ENCODE measurements around the gene GRIA1.

GRIA1 gene

GRCh38 chr5:153770066-153770465 lies 279.6 kb downstream of the GRIA1 start:
- DNase-seq (ENCODE audit: low read depth) = no peak
- no peak for TF ChIP-seq CTCF (IDR thresholded peaks at IDR 0.05; ENCODE audit: low read length, missing control alignments)
- H3K4me3 ChIP-seq (replicated peaks; ENCODE audit: low read depth, low read length) = no peak overlapping the region

GRCh38 chr5:153774686-153775085 lies 284.2 kb downstream of the GRIA1 start:
- H3K4me3 ChIP-seq (replicated peaks; ENCODE audit: low read depth, low read length) = no peak overlapping the region
- no peak for DNase-seq (ENCODE audit: low read depth)
- no peak for TF ChIP-seq CTCF (IDR thresholded peaks at IDR 0.05; ENCODE audit: low read length, missing control alignments)

- TF ChIP-seq CTCF (IDR thresholded peaks at IDR 0.05; ENCODE audit: low read length, missing control alignments) = no peak
- DNase-seq (ENCODE audit: low read depth) = no peak
- no peak overlapping the region for H3K4me3 ChIP-seq (replicated peaks; ENCODE audit: low read depth, low read length)
Measured at GRCh38 chr5:153775923-153776322, 285.5 kb downstream of the GRIA1 start.

GRCh38 chr5:153777681-153778581 lies 287.5 kb downstream of the GRIA1 start:
- no peak overlapping the region for H3K4me3 ChIP-seq (replicated peaks; ENCODE audit: low read depth, low read length)
- no peak for TF ChIP-seq CTCF (IDR thresholded peaks at IDR 0.05; ENCODE audit: low read length, missing control alignments)
- no peak for DNase-seq (ENCODE audit: low read depth)

- TF ChIP-seq CTCF (IDR thresholded peaks at IDR 0.05; ENCODE audit: low read length, missing control alignments) = no peak
- no peak for DNase-seq (ENCODE audit: low read depth)
Measured at GRCh38 chr5:153779836-153780235, 289.4 kb downstream of the GRIA1 start.

GRCh38 chr5:153780876-153781705 lies 290.6 kb downstream of the GRIA1 start:
- no peak for DNase-seq (ENCODE audit: low read depth)
- no peak for TF ChIP-seq CTCF (IDR thresholded peaks at IDR 0.05; ENCODE audit: low read length, missing control alignments)
- no peak overlapping the region for H3K4me3 ChIP-seq (replicated peaks; ENCODE audit: low read depth, low read length)

More at GRCh38 chr5:153779836-153780235, 289.4 kb downstream of the GRIA1 start:
- H3K4me3 ChIP-seq (replicated peaks; ENCODE audit: low read depth, low read length) = no peak overlapping the region

Measured in fibroblast of pulmonary artery (primary cell).